Spleen (tissue), 11 donors: Measurements from ENCODE around the gene ADGRG1. TPM values are rescaled to one million over a fixed set of nuclear protein-coding genes. Genes with fewer than 3 reads are reported as not detected.
A peak's percentile ranks its signal among the peaks of the same experiment; 100 is the strongest.

Source experiments
- DNase-seq: peaks from one replicate; pipeline ENCODE4 v3.0.0-alpha.2; 2020
- H3K27ac ChIP-seq, 8 donors: fragments of 200-600 bp; sonication (generic) in 7 of 8; 1 replicate in 4 of 8; 2 replicates in 4 of 8; pipeline versions ENCODE4 v1.5.0 to v1.8.0; 2016 to 2021; ENCODE audit warnings: inconsistent platforms in 4 of 8, mild to moderate bottlenecking in 4 of 8, moderate library complexity in 1 of 8
- H3K27me3 ChIP-seq, 7 donors: fragments of 200-600 bp; sonication (generic) in 6 of 7; replicated peaks in 1 of 7; 1 replicate in 4 of 7; 2 replicates in 3 of 7; pipeline versions ENCODE4 v1.5.0 to v1.8.0; 2016 to 2021; ENCODE audit warnings: inconsistent platforms in 3 of 7, mild to moderate bottlenecking in 1 of 7
- H3K36me3 ChIP-seq, 6 donors: fragments of 200-600 bp; sonication (generic) in 5 of 6; 1 replicate in 4 of 6; 2 replicates in 2 of 6; pipeline versions ENCODE4 v1.5.0 to v1.8.0; 2016 to 2021; ENCODE audit warnings: inconsistent platforms in 2 of 6
- H3K4me1 ChIP-seq, 6 donors: fragments of 200-600 bp; sonication (generic) in 5 of 6; 1 replicate in 3 of 6; 2 replicates in 3 of 6; pipeline versions ENCODE4 v1.5.0 to v1.8.0; 2016 to 2021; ENCODE audit warnings: inconsistent platforms in 3 of 6
- H3K4me3 ChIP-seq, 8 donors: fragments of 200-600 bp; sonication (generic) in 7 of 8; 1 replicate in 4 of 8; 2 replicates in 4 of 8; pipeline versions ENCODE4 v1.5.0 to v1.8.0; 2016 to 2021; ENCODE audit warnings: inconsistent platforms in 4 of 8, mild to moderate bottlenecking in 4 of 8, moderate library complexity in 2 of 8
- H3K9me3 ChIP-seq, 8 donors: fragments of 200-600 bp; sonication (generic) in 7 of 8; 1 replicate in 4 of 8; 2 replicates in 4 of 8; pipeline versions ENCODE4 v1.5.0 to v1.8.0; 2016 to 2021; ENCODE audit warnings: inconsistent platforms in 4 of 8
- POLR2A ChIP-seq, 3 donors: fragments of 450-650 bp; IDR thresholded peaks; one replicate each; pipeline ENCODE4 v1.5.1; 2017; ENCODE audit warnings: antibody characterized with exemption in 3 of 3, mild to moderate bottlenecking in 1 of 3
- POLR2AphosphoS5 ChIP-seq, 3 donors: sonication (generic); formaldehyde crosslinking; IDR thresholded peaks; one replicate each; pipeline ENCODE4 v1.5.1; 2017; ENCODE audit warnings: antibody characterized with exemption in 3 of 3
- whole genome bisulfite sequencing, 5 donors: extraction: QIAGEN DNeasy Blood & Tissue Kit in 3 of 5; methylation state at CpG; one replicate each; pipeline versions ENCODE4 v1.1.5 to v1.1.7; 2013 to 2018; 5-methylcytosine and 5-hydroxymethylcytosine counted together
- intact Hi-C: fragments of 100-400 bp; cut with DNase I; formaldehyde crosslinking; loops from one replicate; pipeline ENCODE4 v1.15.0; 2023; ENCODE audit warnings: low total_unique reads
- polyA plus RNA-seq, 3 donors: library from polyadenylated mRNA; stranded (reverse); fragments of 200-250 nt; gene quantifications; one replicate each; pipeline ENCODE4 v1.2.1, GENCODE V29; 2013
- total RNA-seq, 7 donors: library from RNA; depleted of rRNA in 3 of 7; stranded (reverse); fragments of >200 nt in 3 of 7; fragmentation: NEBNext Ultra II Directional in 4 of 7; extraction: Animal tissue kit (Norgen Biotek cat#: 25700) in 4 of 7; gene quantifications; one replicate each; pipeline versions ENCODE4 v1.1.0 to v1.2.1, GENCODE V29; 2016 to 2021
- TF ChIP-seq, protein P1 (sequence below), 11 experiments: fragments of 200-600 bp in 7 of 11; fragments of 450-650 bp in 4 of 11; sonication (generic) in 4 of 11; IDR thresholded peaks in 8 of 11; conservative IDR thresholded peaks in 3 of 11; 1 replicate in 7 of 11; 2 replicates in 4 of 11; pipeline versions ENCODE4 v1.4.0 to v1.8.0; 2016 to 2021; ENCODE audit warnings: antibody characterized with exemption in 11 of 11, inconsistent platforms in 4 of 11, mild to moderate bottlenecking in 1 of 11
- donor health status: healthy with polysubstance abuse.
- donor health status: DM: no; HTN: no; CAD: no; lungs with moderate emphysema.
- donor health status: DM: no; HTN: no; CAD: no.
- donor health status: Bipolar disorder and iron deficiency.
- donor health status: healthy.
- donor health status: DM: no; HTN: no; CAD: no.
- donor health status: DM: yes; HTN: yes; CAD: no.

The ADGRG1 gene
- total and polyA plus RNA-seq, 10 donors: 1.0 to 23.7 (median 8.2) TPM

DNA sequence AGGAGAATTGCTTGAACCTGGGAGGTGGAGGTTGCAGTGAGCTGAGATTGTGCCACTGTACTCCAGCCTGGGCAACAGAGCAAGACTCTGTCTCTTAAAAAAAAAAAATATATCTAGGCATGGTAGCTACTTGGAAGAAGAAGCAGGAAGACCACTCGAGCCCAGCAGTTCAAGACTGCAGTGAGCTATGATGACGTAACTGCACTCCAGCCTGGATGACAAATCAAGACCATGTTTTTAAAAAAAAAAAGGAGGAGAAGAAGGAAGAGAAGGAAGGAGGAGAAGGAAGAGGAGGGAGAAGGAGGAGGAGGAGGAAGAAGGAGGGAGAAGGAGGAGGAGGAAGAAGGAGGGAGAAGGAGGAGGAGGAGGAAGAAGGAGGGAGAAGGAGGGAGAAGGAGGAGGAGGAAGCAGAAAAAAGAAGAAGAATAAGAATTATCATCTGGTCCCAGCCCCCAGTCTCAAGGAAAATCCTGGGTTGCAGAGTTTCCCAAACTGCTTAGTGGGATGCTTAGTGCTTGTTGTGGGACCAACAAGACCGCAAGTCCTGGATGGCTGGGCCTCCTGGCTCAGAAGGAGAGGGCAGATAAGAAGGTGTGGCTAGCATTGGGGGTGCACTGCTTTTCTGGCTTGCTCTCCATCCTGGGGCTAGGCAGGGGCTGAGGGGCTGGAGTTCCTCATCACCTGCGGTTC, 62.5 kb downstream of the ADGRG1 start:
- TF ChIP-seq, protein P1, sequence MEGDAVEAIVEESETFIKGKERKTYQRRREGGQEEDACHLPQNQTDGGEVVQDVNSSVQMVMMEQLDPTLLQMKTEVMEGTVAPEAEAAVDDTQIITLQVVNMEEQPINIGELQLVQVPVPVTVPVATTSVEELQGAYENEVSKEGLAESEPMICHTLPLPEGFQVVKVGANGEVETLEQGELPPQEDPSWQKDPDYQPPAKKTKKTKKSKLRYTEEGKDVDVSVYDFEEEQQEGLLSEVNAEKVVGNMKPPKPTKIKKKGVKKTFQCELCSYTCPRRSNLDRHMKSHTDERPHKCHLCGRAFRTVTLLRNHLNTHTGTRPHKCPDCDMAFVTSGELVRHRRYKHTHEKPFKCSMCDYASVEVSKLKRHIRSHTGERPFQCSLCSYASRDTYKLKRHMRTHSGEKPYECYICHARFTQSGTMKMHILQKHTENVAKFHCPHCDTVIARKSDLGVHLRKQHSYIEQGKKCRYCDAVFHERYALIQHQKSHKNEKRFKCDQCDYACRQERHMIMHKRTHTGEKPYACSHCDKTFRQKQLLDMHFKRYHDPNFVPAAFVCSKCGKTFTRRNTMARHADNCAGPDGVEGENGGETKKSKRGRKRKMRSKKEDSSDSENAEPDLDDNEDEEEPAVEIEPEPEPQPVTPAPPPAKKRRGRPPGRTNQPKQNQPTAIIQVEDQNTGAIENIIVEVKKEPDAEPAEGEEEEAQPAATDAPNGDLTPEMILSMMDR (IDR thresholded peaks at IDR 0.05 in 8 of 11, conservative IDR thresholded peaks at IDR 0.05 in 3 of 11): no peak
- TF ChIP-seq POLR2AphosphoS5 (IDR thresholded peaks at IDR 0.05) (no peak), POLR2A (IDR thresholded peaks at IDR 0.05) (no peak)
- intact Hi-C loops: no loop called here
- H3K36me3 ChIP-seq: peaks cover 0 to 19% (median 0%) of the 10 kb centered on the region in 6 donors
- no peaks in the 10 kb centered on the region for H3K27me3 ChIP-seq
- H3K4me3 ChIP-seq: peak overlapping the region in 1 of 8 donors; percentile 45
- no peaks in the 10 kb centered on the region for H3K9me3 ChIP-seq
- 43 to 66% (median 52%) methylated on average over 4 of the region's 4 CpGs for WGBS, 5 donors
- peak overlapping the region in 6 of 8 donors; percentile 43 to 89 (median 80) for H3K27ac ChIP-seq
- H3K4me1 ChIP-seq: peaks cover 0 to 77% (median 29%) of the 10 kb centered on the region in 6 donors
- peak; percentile 71 for DNase-seq

- DNase-seq: no peak
- intact Hi-C loops: no loop called here
- TF ChIP-seq, protein P1 (IDR thresholded peaks at IDR 0.05 in 8 of 11, conservative IDR thresholded peaks at IDR 0.05 in 3 of 11): no peak
- TF ChIP-seq POLR2A (IDR thresholded peaks at IDR 0.05) (no peak), POLR2AphosphoS5 (IDR thresholded peaks at IDR 0.05) (no peak)
- 59 to 85% (median 72%) methylated on average over 2 of the region's 2 CpGs for WGBS, 5 donors
- Histone ChIP-seq H3K27me3 (no peaks in the 10 kb centered on the region), H3K36me3 (peaks cover 0 to 10% (median 0%) of the 10 kb centered on the region in 6 donors), H3K9me3 (no peaks in the 10 kb centered on the region), H3K27ac (no peak overlapping the region), H3K4me3 (no peak overlapping the region), H3K4me1 (peaks cover 0 to 62% (median 29%) of the 10 kb centered on the region in 6 donors)
Measured at GRCh38 chr16:57692636-57693035, 64.2 kb downstream of the ADGRG1 start.

DNA sequence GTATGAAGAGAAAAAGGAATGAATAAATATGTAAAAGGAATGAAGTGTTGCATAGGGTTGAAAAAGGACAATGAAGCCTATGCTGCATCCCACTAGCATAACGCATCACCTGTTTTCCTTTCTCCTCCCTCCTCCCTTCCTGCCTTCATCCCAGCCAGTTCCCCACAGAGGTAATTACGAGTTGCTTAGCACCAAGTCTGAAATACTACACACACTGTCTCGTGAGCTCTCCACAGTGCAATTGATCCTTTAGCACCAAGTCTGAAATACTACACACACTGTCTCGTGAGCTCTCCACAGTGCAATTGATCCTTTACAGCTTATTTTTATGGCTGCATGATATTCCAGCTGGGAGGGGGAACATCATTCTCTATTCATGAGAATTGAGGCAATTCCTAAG, 65.1 kb downstream of the ADGRG1 start:
- Histone ChIP-seq H3K27me3 (no peaks in the 10 kb centered on the region), H3K27ac (peak overlapping the region in 2 of 8 donors; percentile 76 to 83), H3K9me3 (no peaks in the 10 kb centered on the region), H3K36me3 (peaks cover 0 to 6% (median 0%) of the 10 kb centered on the region in 6 donors), H3K4me1 (peaks cover 0 to 52% (median 29%) of the 10 kb centered on the region in 6 donors), H3K4me3 (no peak overlapping the region)
- no peak for DNase-seq
- TF ChIP-seq, protein P1 (IDR thresholded peaks at IDR 0.05 in 8 of 11, conservative IDR thresholded peaks at IDR 0.05 in 3 of 11): no peak
- TF ChIP-seq POLR2AphosphoS5 (IDR thresholded peaks at IDR 0.05) (no peak), POLR2A (IDR thresholded peaks at IDR 0.05) (no peak)
- intact Hi-C loops: no loop called here
- 67 to 86% (median 74%) methylated on average over 4 of the region's 4 CpGs for WGBS, 5 donors

DNA sequence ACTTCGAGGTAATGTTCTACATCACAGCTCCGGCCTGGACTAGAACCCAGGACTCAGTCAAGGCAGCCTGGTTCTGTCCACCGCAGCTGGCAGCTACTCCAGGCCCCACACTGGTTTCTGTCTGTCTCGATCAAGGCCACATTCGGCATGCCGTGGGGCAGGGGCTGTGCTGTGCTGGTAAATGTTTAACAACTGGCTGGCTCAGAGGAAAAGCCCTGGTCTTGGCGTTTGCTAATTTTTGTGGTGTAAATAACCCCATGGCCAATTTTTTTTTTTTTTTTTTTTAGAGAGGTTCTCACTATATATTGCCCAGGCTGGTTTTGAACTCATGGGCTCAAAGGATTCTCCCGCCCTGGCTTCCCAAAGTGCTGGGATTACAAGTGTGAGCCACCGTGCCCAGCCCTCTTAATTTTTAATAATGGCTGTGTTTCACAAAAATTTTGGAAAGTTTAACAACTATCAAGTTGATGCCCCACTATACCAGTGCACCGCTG, 65.8 kb downstream of the ADGRG1 start:
- DNase-seq: no peak
- Histone ChIP-seq H3K4me1 (peaks cover 0 to 45% (median 27%) of the 10 kb centered on the region in 6 donors), H3K36me3 (no peaks in the 10 kb centered on the region), H3K9me3 (no peaks in the 10 kb centered on the region), H3K27ac (peak overlapping the region in 4 of 8 donors; percentile 47 to 83 (median 73)), H3K4me3 (peak overlapping the region in 3 of 8 donors; percentile 29 to 66 (median 38)), H3K27me3 (no peaks in the 10 kb centered on the region)
- intact Hi-C loops: no loop called here
- WGBS, 5 donors: 61 to 70% (median 65%) methylated on average over 10 of the region's 10 CpGs
- TF ChIP-seq POLR2AphosphoS5 (IDR thresholded peaks at IDR 0.05): no peak
- TF ChIP-seq, protein P1 (IDR thresholded peaks at IDR 0.05 in 8 of 11, conservative IDR thresholded peaks at IDR 0.05 in 3 of 11): no peak
- TF ChIP-seq POLR2A (IDR thresholded peaks at IDR 0.05): no peak
